PFSK-1 (cell line): ENCODE measurements around the gene PITX2.

Source experiments
- FOXP2 ChIP-seq: optimal IDR thresholded peaks from 2 replicates; pipeline ENCODE3; 2011; ENCODE audit warnings: borderline replicate concordance, control low read depth, inconsistent platforms; ENCODE audit not compliant: insufficient read depth; ENCODE audit errors: extremely low read length, extremely low read depth
- POLR2AphosphoS5 ChIP-seq: IDR thresholded peaks from 2 replicates; pipeline ENCODE4 v1.6.1; 2012; ENCODE audit warnings: low read depth, mild to moderate bottlenecking, control low read depth, low read length, moderate library complexity
- REST ChIP-seq, 2 experiments: IDR thresholded peaks; 2 replicates each; pipeline versions ENCODE4 v1.6.1 to v1.8.0; 2011 to 2012; ENCODE audit warnings: low read depth in 2 of 2, low read length in 2 of 2, control low read depth in 1 of 2, inconsistent platforms in 1 of 2, mild to moderate bottlenecking in 1 of 2, moderate library complexity in 1 of 2; ENCODE audit not compliant: insufficient read depth in 1 of 2
- SIN3A ChIP-seq: IDR thresholded peaks from 2 replicates; pipeline ENCODE4 v1.6.1; 2012; ENCODE audit warnings: mild to moderate bottlenecking, low read length, moderate library complexity, borderline replicate concordance; ENCODE audit not compliant: insufficient read depth
- TAF1 ChIP-seq: IDR thresholded peaks from 2 replicates; pipeline ENCODE4 v1.6.1; 2012; ENCODE audit warnings: low read length, control low read depth, borderline replicate concordance; ENCODE audit not compliant: insufficient read depth

Gene PITX2

GRCh38 chr4:110643096-110643495, 20.2 kb upstream of the PITX2 start:
- no peak for TF ChIP-seq SIN3A
- TF ChIP-seq FOXP2 = no peak
- no peak for TF ChIP-seq TAF1
- no peak for TF ChIP-seq REST (IDR thresholded peaks at IDR 0.05; ENCODE audit: insufficient read depth in 1 of 2, low read depth in 2 of 2, low read length in 2 of 2)
- no peak for TF ChIP-seq POLR2AphosphoS5

GRCh38 chr4:110641218-110641617, 18.3 kb upstream of the PITX2 start:
- no peak for TF ChIP-seq SIN3A
- no peak for TF ChIP-seq REST (IDR thresholded peaks at IDR 0.05; ENCODE audit: insufficient read depth in 1 of 2, low read depth in 2 of 2, low read length in 2 of 2)
- no peak for TF ChIP-seq POLR2AphosphoS5
- TF ChIP-seq TAF1 = no peak
- no peak for TF ChIP-seq FOXP2

GRCh38 chr4:110640576-110640975, 17.7 kb upstream of the PITX2 start:
- no peak for TF ChIP-seq FOXP2
- TF ChIP-seq REST (IDR thresholded peaks at IDR 0.05; ENCODE audit: insufficient read depth in 1 of 2, low read depth in 2 of 2, low read length in 2 of 2) = no peak
- TF ChIP-seq TAF1 = no peak
- TF ChIP-seq SIN3A = no peak
- TF ChIP-seq POLR2AphosphoS5 = no peak

GRCh38 chr4:110639207-110640090, 16.6 kb upstream of the PITX2 start:
- TF ChIP-seq REST (IDR thresholded peaks at IDR 0.05; ENCODE audit: insufficient read depth in 1 of 2, low read depth in 2 of 2, low read length in 2 of 2) = no peak
- TF ChIP-seq TAF1 = no peak
